Mesenchymal stem cell (in vitro differentiated cells and primary cell): ENCODE data around the gene STX19.

ENCODE experiments used
- DNase-seq: peaks from one replicate; pipeline ENCODE4 v3.0.0-alpha.2; 2013
- H2AFZ ChIP-seq: one replicate; pipeline ENCODE4 v1.6.1; 2013; ENCODE audit warnings: low read depth, mild to moderate bottlenecking, control low read depth, inconsistent platforms, low read length, moderate library complexity
- H2AK5ac ChIP-seq: 2 replicates; pipeline ENCODE4 v1.6.1; 2013; ENCODE audit warnings: low read length, moderate library complexity, mild to moderate bottlenecking, inconsistent platforms; ENCODE audit not compliant: severe bottlenecking
- H2BK120ac ChIP-seq: one replicate; pipeline ENCODE4 v1.6.1; 2013; ENCODE audit warnings: low read depth, mild to moderate bottlenecking, inconsistent platforms, low read length, moderate library complexity
- H2BK12ac ChIP-seq, 2 experiments: one replicate each; pipeline ENCODE4 v1.6.1; 2013; ENCODE audit warnings: inconsistent platforms in 2 of 2, low read length in 2 of 2, mild to moderate bottlenecking in 2 of 2, moderate library complexity in 2 of 2, control low read depth in 1 of 2
- H2BK15ac ChIP-seq: one replicate; pipeline ENCODE4 v1.6.1; 2013; ENCODE audit warnings: mild to moderate bottlenecking, low read depth, inconsistent platforms; ENCODE audit not compliant: poor library complexity, severe bottlenecking
- H2BK5ac ChIP-seq: 2 replicates; pipeline ENCODE4 v1.6.1; 2013; ENCODE audit warnings: low read depth, mild to moderate bottlenecking, low read length, control low read depth, inconsistent platforms; ENCODE audit not compliant: poor library complexity, severe bottlenecking
- H3K14ac ChIP-seq, 2 experiments: one replicate each; pipeline ENCODE4 v1.6.1; 2013; ENCODE audit warnings: inconsistent platforms in 2 of 2, low read length in 2 of 2, control low read depth in 1 of 2, mild to moderate bottlenecking in 1 of 2, moderate library complexity in 1 of 2
- H3K18ac ChIP-seq, 2 experiments: one replicate each; pipeline ENCODE4 v1.6.1; 2013; ENCODE audit warnings: inconsistent platforms in 2 of 2, low read length in 2 of 2, control low read depth in 1 of 2, low read depth in 1 of 2, mild to moderate bottlenecking in 1 of 2
- H3K23ac ChIP-seq, 2 experiments: one replicate each; pipeline ENCODE4 v1.6.1; 2013; ENCODE audit warnings: inconsistent platforms in 2 of 2, low read length in 2 of 2, mild to moderate bottlenecking in 2 of 2, moderate library complexity in 2 of 2, control low read depth in 1 of 2
- H3K27ac ChIP-seq: 2 replicates; pipeline ENCODE4 v1.5.1; 2013; ENCODE audit warnings: mild to moderate bottlenecking, moderate library complexity, low read length, control low read depth, inconsistent platforms; ENCODE audit not compliant: poor library complexity, severe bottlenecking
- H3K27me3 ChIP-seq, 2 experiments: 2 replicates each; pipeline versions ENCODE4 v1.6.1 to v1.7.0; 2013; ENCODE audit warnings: low read length in 2 of 2, mild to moderate bottlenecking in 2 of 2, moderate library complexity in 2 of 2, control low read depth in 1 of 2, inconsistent platforms in 1 of 2; ENCODE audit not compliant: control insufficient read depth in 1 of 2, insufficient read depth in 1 of 2
- H3K36me3 ChIP-seq, 2 experiments: 2 replicates each; pipeline versions ENCODE4 v1.6.1 to v1.7.0; 2013; ENCODE audit warnings: low read length in 2 of 2, control low read depth in 1 of 2, inconsistent platforms in 1 of 2, low read depth in 1 of 2, mild to moderate bottlenecking in 1 of 2; ENCODE audit not compliant: insufficient read depth in 2 of 2, control insufficient read depth in 1 of 2
- H3K4ac ChIP-seq, 2 experiments: one replicate each; pipeline ENCODE4 v1.6.1; 2013; ENCODE audit warnings: inconsistent platforms in 2 of 2, low read length in 2 of 2, mild to moderate bottlenecking in 2 of 2, moderate library complexity in 2 of 2, control low read depth in 1 of 2, low read depth in 1 of 2
- H3K4me1 ChIP-seq: 2 replicates; pipeline ENCODE4 v1.6.1; 2013; ENCODE audit warnings: low read depth, low read length, control low read depth; ENCODE audit not compliant: control insufficient read depth, insufficient read depth
- H3K4me2 ChIP-seq: 2 replicates; pipeline ENCODE4 v1.6.1; 2013; ENCODE audit warnings: low read length, mild to moderate bottlenecking, inconsistent platforms; ENCODE audit not compliant: poor library complexity, severe bottlenecking
- H3K4me3 ChIP-seq, 2 experiments: 2 replicates each; pipeline versions ENCODE4 v1.5.1 to v1.7.0; 2013; ENCODE audit warnings: low read length in 2 of 2, mild to moderate bottlenecking in 2 of 2, control low read depth in 1 of 2, low read depth in 1 of 2; ENCODE audit not compliant: insufficient read depth in 1 of 2
- H3K79me1 ChIP-seq: replicated peaks from 2 replicates; pipeline ENCODE4 v1.6.1; 2013; ENCODE audit warnings: mild to moderate bottlenecking, control low read depth, low read length, inconsistent platforms; ENCODE audit not compliant: poor library complexity, severe bottlenecking
- H3K9ac ChIP-seq: 2 replicates; pipeline ENCODE4 v1.7.0; 2013; ENCODE audit warnings: mild to moderate bottlenecking, low read length, moderate library complexity
- H3K9me3 ChIP-seq: 2 replicates; pipeline ENCODE4 v1.7.0; 2013; ENCODE audit warnings: mild to moderate bottlenecking, low read length; ENCODE audit not compliant: control insufficient read depth
- H4K8ac ChIP-seq: one replicate; pipeline ENCODE4 v1.6.1; 2013; ENCODE audit warnings: inconsistent platforms, mild to moderate bottlenecking, low read length, moderate library complexity
- H4K91ac ChIP-seq: one replicate; pipeline ENCODE4 v1.6.1; 2013; ENCODE audit warnings: mild to moderate bottlenecking, low read length, inconsistent platforms
- WGBS: methylation state at CpG from one replicate; pipeline ENCODE4 v1.1.7; 2013; ENCODE audit warnings: mixed read lengths; 5-methylcytosine and 5-hydroxymethylcytosine counted together

The STX19 gene

GRCh38 chr3:94061297-94061696 lies 32.9 kb upstream of the STX19 start:
- no peak overlapping the region for H3K9ac ChIP-seq
- H3K23ac ChIP-seq, result no peak overlapping the region
- peaks cover 3% of the 10 kb centered on the region for H3K4me1 ChIP-seq
- peak overlapping the region; percentile 71 for H4K8ac ChIP-seq
- H3K27me3 ChIP-seq, result no peaks in the 10 kb centered on the region
- DNase-seq, result no peak
- peaks cover 3 to 21% of the 10 kb centered on the region in 2 experiments for H3K36me3 ChIP-seq
- H3K4me2 ChIP-seq, result no peak overlapping the region
- H3K14ac ChIP-seq, result no peak overlapping the region
- no peak overlapping the region for H2BK12ac ChIP-seq
- H2BK5ac ChIP-seq, result no peak overlapping the region
- no peak overlapping the region for H4K91ac ChIP-seq
- no peak overlapping the region for H2AK5ac ChIP-seq
- no peaks in the 10 kb centered on the region for H3K9me3 ChIP-seq
- H2BK120ac ChIP-seq, result no peak overlapping the region
- H2AFZ ChIP-seq, result no peak overlapping the region
- peak overlapping the region in 1 of 2 experiments; percentile 38 for H3K18ac ChIP-seq
- no peak overlapping the region for H3K27ac ChIP-seq
- no peak overlapping the region for H3K4me3 ChIP-seq
- no peak overlapping the region for H3K4ac ChIP-seq
- whole genome bisulfite sequencing, result 97% methylated on average over 9 of the region's 13 CpGs
- peaks cover 6% of the 10 kb centered on the region for H3K79me1 ChIP-seq
- H2BK15ac ChIP-seq, result no peak overlapping the region

GRCh38 chr3:94050546-94050945 lies 22.1 kb upstream of the STX19 start:
- no peak for DNase-seq
- H2BK5ac ChIP-seq, result peak overlapping the region; percentile 5
- no peak overlapping the region for H4K8ac ChIP-seq
- no peak overlapping the region for H3K9ac ChIP-seq
- H2BK12ac ChIP-seq, result no peak overlapping the region
- H3K14ac ChIP-seq, result no peak overlapping the region
- no peak overlapping the region for H3K23ac ChIP-seq
- H3K4me2 ChIP-seq, result no peak overlapping the region
- H2AFZ ChIP-seq, result no peak overlapping the region
- H3K27me3 ChIP-seq, result no peaks in the 10 kb centered on the region
- no peak overlapping the region for H2BK15ac ChIP-seq
- no peak overlapping the region for H3K27ac ChIP-seq
- no peak overlapping the region for H3K18ac ChIP-seq
- no peaks in the 10 kb centered on the region for H3K4me1 ChIP-seq
- H3K4ac ChIP-seq, result no peak overlapping the region
- peaks cover 5% of the 10 kb centered on the region for H3K79me1 ChIP-seq
- H2AK5ac ChIP-seq, result no peak overlapping the region
- H3K4me3 ChIP-seq, result no peak overlapping the region
- no peak overlapping the region for H4K91ac ChIP-seq
- H3K9me3 ChIP-seq, result no peaks in the 10 kb centered on the region
- no peak overlapping the region for H2BK120ac ChIP-seq
- peaks cover 0 to 21% of the 10 kb centered on the region in 2 experiments for H3K36me3 ChIP-seq

- Histone ChIP-seq H3K14ac (no peak overlapping the region), H3K9me3 (no peaks in the 10 kb centered on the region), H3K4ac (no peak overlapping the region), H2AFZ (no peak overlapping the region), H2BK12ac (no peak overlapping the region), H4K91ac (no peak overlapping the region), H3K36me3 (peaks cover 9 to 24% of the 10 kb centered on the region in 2 experiments), H2BK5ac (no peak overlapping the region), H2BK15ac (no peak overlapping the region), H3K27ac (no peak overlapping the region), H3K4me1 (no peaks in the 10 kb centered on the region), H3K18ac (no peak overlapping the region), H3K4me3 (no peak overlapping the region), H2BK120ac (no peak overlapping the region), H4K8ac (no peak overlapping the region), H3K4me2 (no peak overlapping the region), H2AK5ac (no peak overlapping the region), H3K27me3 (no peaks in the 10 kb centered on the region), H3K79me1 (peaks cover 5% of the 10 kb centered on the region), H3K9ac (no peak overlapping the region), H3K23ac (no peak overlapping the region)
- no CpG with 5 or more reads among the region's 2 CpGs for WGBS
- DNase-seq, result no peak
Observed at GRCh38 chr3:94049267-94049666, 20.9 kb upstream of the STX19 start.

- no peak overlapping the region for H3K27ac ChIP-seq
- H4K8ac ChIP-seq, result no peak overlapping the region
- no peak overlapping the region for H2BK120ac ChIP-seq
- DNase-seq, result no peak
- H3K4me1 ChIP-seq, result no peaks in the 10 kb centered on the region
- H3K9me3 ChIP-seq, result no peaks in the 10 kb centered on the region
- no peak overlapping the region for H2BK15ac ChIP-seq
- no peak overlapping the region for H3K4me2 ChIP-seq
- no peak overlapping the region for H3K14ac ChIP-seq
- H2BK12ac ChIP-seq, result no peak overlapping the region
- H3K18ac ChIP-seq, result no peak overlapping the region
- H3K79me1 ChIP-seq, result peaks cover 5% of the 10 kb centered on the region
- no peak overlapping the region for H3K23ac ChIP-seq
- WGBS, result no CpG with 5 or more reads among the region's 2 CpGs
- no peak overlapping the region for H3K9ac ChIP-seq
- H4K91ac ChIP-seq, result no peak overlapping the region
- H2BK5ac ChIP-seq, result no peak overlapping the region
- no peak overlapping the region for H2AK5ac ChIP-seq
- H3K36me3 ChIP-seq, result peaks cover 12 to 17% of the 10 kb centered on the region in 2 experiments
- no peaks in the 10 kb centered on the region for H3K27me3 ChIP-seq
- no peak overlapping the region for H3K4ac ChIP-seq
- no peak overlapping the region for H2AFZ ChIP-seq
- no peak overlapping the region for H3K4me3 ChIP-seq
Observed at GRCh38 chr3:94046533-94046932, 18.1 kb upstream of the STX19 start.
